ENCODE data around the gene PZP. TPM values are rescaled to one million over a fixed set of nuclear protein-coding genes. Genes with fewer than 3 reads are reported as not detected.
"Not testable (repeated sequence)": the region's sequence is repeated elsewhere in the genome, so short reads cannot be mapped to it uniquely, and the experiment has no call there.

Gene PZP
- total RNA-seq, 2 experiments from 2014 or later, result not detected

- ChIA-PET CTCF (no interaction called here), POLR2A (no interaction called here)
- DNase-seq, result no peak
Measured at GRCh38 chr12:9235519-9235918, 27.3 kb upstream of the PZP start.

DNA sequence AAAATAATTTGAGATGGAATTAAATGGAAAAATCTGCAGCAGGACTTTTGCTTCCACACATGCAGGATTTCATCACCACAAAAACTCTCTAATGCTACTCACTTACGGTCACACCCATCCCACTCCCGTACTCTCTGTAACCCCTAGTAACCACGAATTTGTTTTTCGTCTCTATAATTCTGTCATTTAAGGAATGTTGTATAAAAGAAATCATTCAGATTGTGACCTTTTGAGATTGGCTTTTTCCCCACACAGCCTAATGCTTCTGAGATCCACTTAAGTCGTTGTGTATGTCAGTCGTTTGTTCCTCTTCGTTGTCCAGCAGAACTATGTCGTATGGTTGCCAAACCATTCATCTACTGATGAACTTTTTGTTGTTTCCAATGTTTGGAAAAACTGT is 19.8 kb upstream of the PZP start:
- H3K4me3 Mint-ChIP-seq, result no peak overlapping the region
- no peaks in the 10 kb centered on the region for H3K4me1 Mint-ChIP-seq
- peaks cover 9% of the 10 kb centered on the region for H3K27me3 Mint-ChIP-seq
- H3K9me3 Mint-ChIP-seq, result no peaks in the 10 kb centered on the region
- no peak overlapping the region for H3K27ac Mint-ChIP-seq
- POLR2A ChIA-PET, result no interaction called here
- no peaks in the 10 kb centered on the region for H3K36me3 Mint-ChIP-seq (ENCODE audit: low read depth)
- CTCF ChIA-PET, result no interaction called here
- no peak for DNase-seq

More at GRCh38 chr12:9235519-9235918, 27.3 kb upstream of the PZP start:
- Mint-ChIP-seq H3K27ac (no peak overlapping the region), H3K4me3 (no peak overlapping the region), H3K27me3 (peaks cover 15% of the 10 kb centered on the region), H3K9me3 (no peaks in the 10 kb centered on the region), H3K4me1 (peaks cover 6% of the 10 kb centered on the region), H3K36me3 (ENCODE audit: low read depth) (no peaks in the 10 kb centered on the region)

GRCh38 chr12:9223830-9224229 is 15.6 kb upstream of the PZP start:
- DNase-seq, result no peak
- Mint-ChIP-seq H3K36me3 (ENCODE audit: low read depth) (no peaks in the 10 kb centered on the region), H3K27ac (no peak overlapping the region), H3K27me3 (peaks cover 7% of the 10 kb centered on the region), H3K9me3 (no peaks in the 10 kb centered on the region), H3K4me3 (no peak overlapping the region), H3K4me1 (no peaks in the 10 kb centered on the region)
- POLR2A ChIA-PET, result no interaction called here
- CTCF ChIA-PET, result no interaction called here

DNA sequence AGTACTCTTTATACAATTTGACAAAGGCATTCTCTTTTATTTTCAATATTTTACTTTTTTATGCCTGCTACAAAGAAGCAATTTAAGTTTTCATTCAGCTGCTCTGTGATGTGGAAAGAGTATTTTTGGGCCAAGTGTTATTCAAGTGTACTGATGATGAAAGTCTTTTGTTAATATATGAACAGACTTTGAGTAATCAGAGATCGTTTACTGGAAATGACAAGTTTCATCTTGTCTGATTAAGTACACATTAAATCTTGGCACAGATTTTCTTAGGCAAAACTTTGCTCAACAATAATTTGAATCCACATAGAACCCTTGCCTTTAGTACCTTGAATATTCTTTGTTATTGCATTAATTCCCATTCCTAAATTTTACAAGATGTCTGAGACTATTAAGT is 13.3 kb upstream of the PZP start:
- H3K4me3 Mint-ChIP-seq, result no peak overlapping the region
- ChIA-PET CTCF (no interaction called here), POLR2A (no interaction called here)
- peaks cover 4% of the 10 kb centered on the region for H3K27me3 Mint-ChIP-seq
- H3K9me3 Mint-ChIP-seq, result no peaks in the 10 kb centered on the region
- H3K27ac Mint-ChIP-seq, result no peak overlapping the region
- H3K4me1 Mint-ChIP-seq, result no peaks in the 10 kb centered on the region
- no peak for DNase-seq
- no peaks in the 10 kb centered on the region for H3K36me3 Mint-ChIP-seq (ENCODE audit: low read depth)

DNA sequence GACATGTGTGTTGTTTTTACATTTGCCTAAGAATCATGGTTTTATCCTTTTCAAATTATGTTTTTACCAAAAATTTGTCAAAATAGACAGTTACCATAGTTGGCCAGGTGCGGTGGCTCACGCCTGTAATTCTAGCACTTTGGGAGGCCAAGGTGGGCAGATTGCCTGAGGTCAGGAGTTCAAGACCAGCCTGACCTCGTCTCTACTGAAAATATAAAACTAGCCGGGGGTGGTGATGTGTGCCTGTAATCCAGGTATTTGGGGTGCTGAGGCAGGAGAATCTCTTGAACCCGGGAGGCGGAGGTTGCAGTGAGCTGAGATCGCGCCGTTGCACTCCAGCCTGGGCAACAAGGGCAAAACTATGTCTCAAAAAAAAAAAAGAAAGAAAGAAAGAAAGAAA is 12.8 kb upstream of the PZP start:
- DNase-seq; H3K27me3 Mint-ChIP-seq; H3K36me3 Mint-ChIP-seq (ENCODE audit: low read depth); POLR2A ChIA-PET; H3K9me3 Mint-ChIP-seq; CTCF ChIA-PET; H3K4me3 Mint-ChIP-seq; H3K4me1 Mint-ChIP-seq; H3K27ac Mint-ChIP-seq: not testable (repeated sequence)

DNA sequence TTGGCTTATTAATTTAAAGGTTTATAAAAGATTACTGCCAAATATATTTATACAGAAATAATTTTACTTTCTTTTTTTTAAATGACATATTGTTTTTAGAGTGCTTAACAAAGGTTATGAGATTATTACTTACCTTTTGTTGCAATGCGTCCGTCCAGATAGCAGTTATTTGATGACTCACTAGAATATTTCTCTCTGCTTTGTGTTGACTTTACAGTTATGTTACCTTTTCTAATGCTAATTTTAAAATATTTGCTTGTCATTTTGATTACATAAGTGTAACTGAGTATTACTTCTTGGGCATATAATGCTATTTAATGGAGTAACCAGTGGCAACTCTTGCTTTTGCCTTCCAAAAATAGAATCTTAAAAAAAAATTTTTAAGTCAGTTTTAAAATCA is 6.3 kb upstream of the PZP start:
- H3K4me3 Mint-ChIP-seq, result no peak overlapping the region
- no peaks in the 10 kb centered on the region for H3K9me3 Mint-ChIP-seq
- ChIA-PET POLR2A (no interaction called here), CTCF (no interaction called here)
- H3K4me1 Mint-ChIP-seq, result no peaks in the 10 kb centered on the region
- no peak for DNase-seq
- no peaks in the 10 kb centered on the region for H3K36me3 Mint-ChIP-seq (ENCODE audit: low read depth)
- H3K27me3 Mint-ChIP-seq, result peaks cover 4% of the 10 kb centered on the region
- H3K27ac Mint-ChIP-seq, result no peak overlapping the region

- Mint-ChIP-seq H3K27me3 (peaks cover 1% of the 10 kb centered on the region), H3K4me3 (no peak overlapping the region), H3K27ac (no peak overlapping the region), H3K9me3 (no peaks in the 10 kb centered on the region), H3K4me1 (no peaks in the 10 kb centered on the region), H3K36me3 (ENCODE audit: low read depth) (no peaks in the 10 kb centered on the region)
- CTCF ChIA-PET, result no interaction called here
- no peak for DNase-seq
- POLR2A ChIA-PET, result no interaction called here
Measured at GRCh38 chr12:9211687-9212086, 3.5 kb upstream of the PZP start.

- ChIA-PET CTCF (no interaction called here), POLR2A (no interaction called here)
- Mint-ChIP-seq H3K27me3 (peaks cover 3% of the 10 kb centered on the region), H3K4me1 (no peaks in the 10 kb centered on the region), H3K36me3 (ENCODE audit: low read depth) (no peaks in the 10 kb centered on the region), H3K27ac (no peak overlapping the region), H3K4me3 (no peak overlapping the region), H3K9me3 (no peaks in the 10 kb centered on the region)
- no peak for DNase-seq
Measured at GRCh38 chr12:9204380-9204779, 3.8 kb downstream of the PZP start.

GRCh38 chr12:9198012-9198411 is 10.2 kb downstream of the PZP start:
- POLR2A ChIA-PET, result no interaction called here
- Mint-ChIP-seq H3K27me3 (peaks cover 3% of the 10 kb centered on the region), H3K27ac (no peak overlapping the region), H3K4me1 (no peaks in the 10 kb centered on the region), H3K4me3 (no peak overlapping the region), H3K36me3 (ENCODE audit: low read depth) (no peaks in the 10 kb centered on the region), H3K9me3 (no peaks in the 10 kb centered on the region)
- no peak for DNase-seq
- CTCF ChIA-PET, result no interaction called here

DNA sequence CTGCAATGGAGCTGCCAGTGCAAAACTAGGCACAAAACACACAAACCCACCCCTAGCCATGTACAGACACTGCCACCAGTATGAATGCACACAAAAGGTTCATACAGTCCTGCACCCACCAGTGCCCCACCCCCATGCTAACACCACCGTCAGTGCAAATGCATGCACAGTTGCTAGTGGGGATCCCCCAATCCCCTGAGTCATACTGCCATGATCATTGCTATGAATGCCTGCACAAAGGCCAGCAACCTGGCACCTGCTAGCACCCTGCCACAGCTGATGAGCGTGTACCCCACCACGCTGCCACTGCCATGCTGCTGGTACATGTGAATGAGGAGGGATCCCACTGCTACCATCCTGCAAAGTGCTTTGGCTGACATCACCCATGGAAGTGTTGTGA is 23.9 kb downstream of the PZP start:
- Mint-ChIP-seq H3K27ac (no peak overlapping the region), H3K27me3 (peaks cover 3% of the 10 kb centered on the region), H3K4me3 (no peak overlapping the region), H3K9me3 (peaks cover 11% of the 10 kb centered on the region), H3K4me1 (no peaks in the 10 kb centered on the region), H3K36me3 (ENCODE audit: low read depth) (no peaks in the 10 kb centered on the region)
- DNase-seq, result no peak
- ChIA-PET CTCF (no interaction called here), POLR2A (no interaction called here)

DNA sequence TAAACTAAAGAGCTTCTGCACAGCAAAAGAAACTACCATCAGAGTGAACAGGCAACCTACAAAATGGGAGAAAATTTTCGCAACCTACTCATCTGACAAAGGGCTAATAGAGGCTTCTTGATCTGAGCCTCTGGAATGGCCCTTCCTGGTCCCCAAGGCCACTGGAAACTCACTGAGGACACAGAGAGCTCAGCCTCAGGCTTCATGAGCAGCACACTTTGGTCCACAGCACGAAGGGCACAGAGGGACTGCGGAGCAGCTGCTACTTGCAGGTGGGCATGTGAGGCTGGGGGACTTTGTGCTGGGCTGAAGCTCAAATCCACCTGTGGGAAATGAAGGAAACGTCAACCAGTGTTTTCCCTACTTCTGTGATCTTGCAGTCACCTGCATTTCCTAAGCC is 27.4 kb downstream of the PZP start:
- no peaks in the 10 kb centered on the region for H3K27me3 Mint-ChIP-seq
- H3K4me3 Mint-ChIP-seq, result no peak overlapping the region
- no peaks in the 10 kb centered on the region for H3K4me1 Mint-ChIP-seq

DNA sequence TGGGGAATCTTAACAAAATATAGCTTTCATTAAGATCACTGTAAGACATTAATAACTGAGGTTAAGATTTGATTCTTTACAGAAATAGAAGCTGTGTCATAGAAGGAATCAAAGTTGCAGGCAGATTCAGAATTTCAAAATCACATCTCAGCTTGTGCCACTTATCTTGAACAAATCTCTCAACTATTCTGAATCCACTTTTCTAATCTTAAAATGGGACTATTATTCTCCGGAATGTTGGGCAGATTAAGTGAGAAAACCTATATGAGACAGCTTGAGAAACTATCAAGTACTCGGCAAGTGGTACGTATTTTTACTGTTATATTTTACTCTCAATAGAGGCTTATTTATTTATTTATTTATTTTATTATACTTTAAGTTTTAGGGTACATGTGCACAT is 28.4 kb downstream of the PZP start:
- Mint-ChIP-seq H3K4me1 (no peaks in the 10 kb centered on the region), H3K9me3 (peaks cover 3% of the 10 kb centered on the region), H3K36me3 (ENCODE audit: low read depth) (no peaks in the 10 kb centered on the region), H3K27ac (no peak overlapping the region), H3K27me3 (no peaks in the 10 kb centered on the region), H3K4me3 (no peak overlapping the region)
- ChIA-PET CTCF (no interaction called here), POLR2A (no interaction called here)
- DNase-seq, result no peak

More for the DNA sequence above, 27.4 kb downstream of the PZP start:
- ChIA-PET POLR2A (no interaction called here), CTCF (no interaction called here)
- peaks cover 3% of the 10 kb centered on the region for H3K9me3 Mint-ChIP-seq
- no peak for DNase-seq
- no peak overlapping the region for H3K27ac Mint-ChIP-seq
- no peaks in the 10 kb centered on the region for H3K36me3 Mint-ChIP-seq (ENCODE audit: low read depth)

DNA sequence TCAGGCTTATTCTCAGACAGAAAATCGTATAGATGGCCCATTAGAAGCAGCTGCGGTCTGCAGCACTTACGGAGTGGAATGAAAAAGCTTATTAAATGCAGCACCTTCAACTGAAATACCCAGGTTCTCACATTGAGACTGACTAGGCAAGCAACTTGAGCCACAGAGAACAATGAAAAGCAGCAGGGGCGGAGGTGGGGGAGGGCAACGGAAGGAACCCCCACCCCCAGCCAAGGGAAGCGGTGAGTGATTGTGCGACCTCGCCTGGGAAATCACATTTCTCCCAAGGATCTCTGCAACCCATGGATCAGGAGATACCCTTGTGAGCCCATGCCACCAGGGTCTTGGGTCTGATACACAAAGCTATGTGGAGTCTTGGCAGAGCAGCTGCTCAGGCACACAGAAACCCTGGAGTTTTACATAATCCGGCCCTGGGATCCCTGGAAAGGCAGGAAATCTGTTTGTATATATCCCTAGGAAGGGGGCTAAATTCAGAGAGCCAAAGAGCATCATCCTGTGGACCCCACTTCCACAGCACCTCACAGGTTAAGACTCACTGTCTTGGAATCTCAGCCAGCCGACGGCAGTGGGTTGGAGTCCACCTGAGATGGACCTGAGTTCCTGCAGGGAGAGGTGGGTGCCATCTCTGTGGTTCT is 38.1 kb downstream of the PZP start:
- Mint-ChIP-seq H3K4me1 (no peaks in the 10 kb centered on the region), H3K27me3 (peaks cover 4% of the 10 kb centered on the region), H3K9me3 (no peaks in the 10 kb centered on the region), H3K27ac (no peak overlapping the region), H3K36me3 (ENCODE audit: low read depth) (no peaks in the 10 kb centered on the region), H3K4me3 (no peak overlapping the region)
- ChIA-PET CTCF (no interaction called here), POLR2A (no interaction called here)
- no peak for DNase-seq

- H3K4me3 Mint-ChIP-seq; H3K36me3 Mint-ChIP-seq (ENCODE audit: low read depth); POLR2A ChIA-PET; DNase-seq; H3K27me3 Mint-ChIP-seq; H3K9me3 Mint-ChIP-seq; H3K27ac Mint-ChIP-seq; H3K4me1 Mint-ChIP-seq; CTCF ChIA-PET: not testable (repeated sequence)
Measured at GRCh38 chr12:9167345-9167744, 40.9 kb downstream of the PZP start.

Measured in activated CD4-positive, alpha-beta T cell treated with anti-CD3 and anti-CD28 coated beads, Interleukin-2, amount 10 ng/mL, durations not matched to agents 7 days and 5 days (primary cell).